Activated CD4-positive, CD25-positive, alpha-beta regulatory T cell treated with anti-CD3 and anti-CD28 coated beads, Interleukin-2, amount 50 U/mL, for 16 hours (primary cell): Measurements from ENCODE around the gene TMSB10.
"Not testable (repeated sequence)": the region's sequence is repeated elsewhere in the genome, so short reads cannot be mapped to it uniquely, and the experiment has no call there.

Experiments used
- DNase-seq: peaks from one replicate; pipeline ENCODE4 v3.0.0-alpha.2; 2020; ENCODE audit warnings: low read depth, low spot score

Gene TMSB10

DNA sequence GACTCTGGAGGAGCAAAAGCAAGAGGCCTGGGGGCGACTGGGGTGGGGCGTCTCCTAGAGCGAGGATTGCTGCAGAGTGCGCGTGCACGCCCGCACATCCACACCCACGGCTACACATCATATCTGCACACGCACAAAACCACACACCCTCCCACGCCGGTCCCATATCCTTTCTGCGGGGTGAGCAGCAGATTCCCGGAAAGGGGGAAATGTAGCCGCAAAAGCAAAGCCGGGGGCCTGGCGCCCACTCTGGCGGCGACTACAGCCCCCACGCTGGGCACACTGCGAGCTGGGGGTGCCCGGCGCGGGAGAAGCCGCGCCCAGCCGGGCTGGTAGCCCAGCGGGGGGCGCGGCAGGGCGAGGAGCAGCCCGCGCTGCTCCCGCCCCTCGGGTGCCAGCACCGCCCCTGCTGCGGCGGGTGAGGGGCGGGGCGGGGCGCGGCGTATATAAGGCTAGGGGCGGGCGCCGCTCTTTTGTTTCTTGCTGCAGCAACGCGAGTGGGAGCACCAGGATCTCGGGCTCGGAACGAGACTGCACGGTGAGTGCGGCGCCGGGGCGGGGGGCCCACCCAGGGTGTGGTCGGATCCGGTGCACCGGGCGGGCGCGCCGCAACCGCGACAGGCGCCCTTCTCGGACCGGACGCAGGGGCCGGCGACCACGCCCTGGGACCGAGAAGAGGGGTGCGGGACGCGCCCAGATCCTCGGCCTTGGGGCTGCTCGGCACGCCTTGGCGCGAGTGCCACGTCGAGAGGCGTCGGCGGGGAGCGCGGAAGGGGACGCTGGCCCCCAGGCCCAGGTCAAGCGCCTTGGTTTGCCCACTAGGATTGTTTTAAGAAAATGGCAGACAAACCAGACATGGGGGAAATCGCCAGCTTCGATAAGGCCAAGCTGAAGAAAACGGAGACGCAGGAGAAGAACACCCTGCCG is at the start of gene TMSB10:
Gene TMSB10 (plus strand): TSS at position 476 of the 927 bp plus-strand sequence.
- DNase-seq, result peak; percentile 79

DNA sequence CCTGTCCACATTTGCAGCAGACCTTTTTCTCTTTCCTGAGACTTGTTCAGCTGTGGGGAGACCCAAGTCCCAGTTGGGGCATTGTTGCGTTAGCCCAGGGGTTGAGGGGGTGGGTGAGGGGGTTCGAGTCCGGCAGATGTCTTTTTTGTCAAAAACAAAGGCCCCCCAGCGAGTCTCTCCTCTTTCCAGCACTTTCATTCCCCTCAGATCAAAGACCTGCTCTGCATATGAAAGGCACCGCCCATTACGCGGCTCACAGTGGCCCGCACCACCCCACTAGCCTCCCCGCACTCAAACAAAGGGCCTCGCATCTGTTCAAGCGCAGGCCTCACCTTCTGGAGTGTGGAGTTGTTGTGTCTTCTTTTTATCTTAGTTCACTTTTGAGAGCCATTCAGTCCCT is 49.7 kb upstream of the TMSB10 start:
- no peak for DNase-seq

DNA sequence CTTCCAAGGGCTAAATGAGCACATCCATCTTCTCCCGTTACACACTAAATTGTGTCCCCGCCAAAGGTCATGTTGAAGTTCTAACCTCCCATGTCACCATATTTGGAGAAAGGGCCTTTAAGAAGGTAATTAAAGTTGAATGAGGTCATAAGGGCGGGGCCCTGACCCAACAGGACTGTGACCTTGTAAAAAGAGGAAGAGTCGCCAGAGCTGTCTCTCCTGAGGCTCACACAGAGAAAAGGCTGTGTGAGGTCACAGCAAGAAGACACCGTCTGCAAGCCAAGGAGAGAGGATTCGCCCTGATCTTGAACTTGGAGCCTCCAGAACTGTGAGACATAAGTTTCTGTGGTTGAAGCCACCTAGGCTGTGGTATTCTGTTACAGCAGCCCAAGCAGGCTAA is 48.7 kb upstream of the TMSB10 start:
- no peak for DNase-seq

DNA sequence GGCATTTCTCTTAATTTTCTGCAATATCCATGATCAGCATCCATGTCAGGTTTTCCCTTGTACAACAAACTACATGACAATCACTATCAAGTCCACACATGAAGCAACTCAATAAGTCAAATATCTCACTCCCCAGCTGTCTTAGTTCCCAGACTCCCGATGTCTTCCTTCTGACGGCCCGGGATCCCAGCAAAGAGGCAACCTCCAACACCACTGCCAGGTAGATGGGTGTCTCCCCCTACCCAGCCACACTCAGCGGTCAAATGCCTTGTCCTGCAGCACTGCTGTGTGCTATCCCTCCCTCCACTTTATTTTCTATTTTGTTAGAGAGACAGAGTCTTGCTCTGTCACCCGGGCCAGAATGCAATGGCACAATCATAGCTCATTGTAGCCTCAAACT is 47.9 kb upstream of the TMSB10 start:
- DNase-seq, result no peak

DNA sequence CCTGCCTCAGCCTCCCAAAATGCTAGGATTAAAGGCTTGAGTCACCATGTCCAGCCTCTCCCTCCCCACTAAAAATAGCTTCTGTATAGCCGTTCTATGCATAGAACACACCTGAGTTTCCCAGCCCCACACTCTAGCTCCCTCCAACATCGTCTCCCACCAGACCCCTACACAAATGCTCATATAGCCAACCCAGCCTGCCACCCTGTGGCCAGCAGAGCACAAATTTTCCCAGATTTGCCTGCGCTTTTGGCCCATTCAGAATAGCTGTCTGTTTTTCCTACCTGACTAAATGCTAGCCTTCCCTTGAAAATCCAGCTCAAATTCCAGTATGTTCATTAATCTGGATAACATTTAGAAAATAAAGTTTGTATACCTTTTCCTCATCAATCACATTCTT is 47.3 kb upstream of the TMSB10 start:
- no peak for DNase-seq

DNA sequence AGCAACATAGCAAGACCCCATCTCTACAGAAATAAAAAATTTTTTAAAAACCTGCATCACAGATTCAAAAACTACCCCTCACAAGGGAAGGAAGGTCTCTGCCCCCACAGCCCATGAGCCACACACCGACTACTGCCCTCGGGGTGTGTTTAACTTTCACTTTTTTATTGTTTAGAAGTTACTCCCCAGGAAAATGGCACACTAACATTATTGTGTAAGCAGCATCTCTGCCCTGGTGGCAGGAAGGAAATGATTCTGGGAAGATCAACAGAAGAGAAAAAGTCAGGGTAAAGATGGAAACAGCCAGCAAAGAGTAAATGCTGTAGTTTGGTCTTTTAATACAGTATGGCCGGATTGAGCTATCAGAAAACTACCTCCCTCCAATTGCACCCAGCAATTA is 46.5 kb upstream of the TMSB10 start:
- no peak for DNase-seq

DNA sequence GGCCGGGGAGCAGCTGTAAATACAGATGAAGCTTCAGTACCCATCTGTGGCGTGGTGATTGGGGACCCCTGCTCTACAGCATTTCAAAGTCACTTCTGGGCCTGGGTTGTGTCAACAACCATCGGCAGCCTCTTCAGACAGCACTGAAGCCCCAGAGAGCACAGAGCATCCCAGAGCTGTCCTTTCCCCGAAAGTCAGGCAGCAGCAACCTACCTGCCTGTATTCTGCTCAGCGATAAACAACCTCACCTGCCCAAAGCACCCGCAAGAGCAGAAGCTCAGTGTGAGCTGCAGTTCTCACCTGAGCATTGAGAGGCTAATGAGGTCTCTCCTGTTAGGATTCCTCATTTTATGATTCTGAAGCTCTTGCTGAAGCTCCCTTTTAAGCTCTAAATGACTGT is 43.9 kb upstream of the TMSB10 start:
- DNase-seq, result no peak

DNA sequence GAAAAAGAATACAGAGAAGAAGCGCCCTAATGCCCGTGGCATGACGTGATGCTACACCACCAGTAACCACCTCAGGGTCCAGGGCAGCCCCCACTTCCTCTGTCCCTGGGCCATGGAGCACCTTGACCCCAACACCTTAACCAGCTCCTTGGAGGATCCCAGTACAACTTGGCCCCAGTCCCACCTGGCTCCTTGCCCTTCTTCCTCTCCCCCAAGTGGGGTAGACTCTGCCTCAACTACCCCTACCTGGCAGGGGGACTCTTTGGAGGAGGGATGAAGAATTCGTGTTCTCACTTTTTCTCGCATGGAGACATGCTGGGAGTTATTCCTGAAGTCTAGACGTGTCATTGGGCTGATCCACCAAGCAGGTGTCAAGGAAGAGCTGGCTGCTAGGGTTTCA is 43.5 kb upstream of the TMSB10 start:
- DNase-seq, result no peak

DNA sequence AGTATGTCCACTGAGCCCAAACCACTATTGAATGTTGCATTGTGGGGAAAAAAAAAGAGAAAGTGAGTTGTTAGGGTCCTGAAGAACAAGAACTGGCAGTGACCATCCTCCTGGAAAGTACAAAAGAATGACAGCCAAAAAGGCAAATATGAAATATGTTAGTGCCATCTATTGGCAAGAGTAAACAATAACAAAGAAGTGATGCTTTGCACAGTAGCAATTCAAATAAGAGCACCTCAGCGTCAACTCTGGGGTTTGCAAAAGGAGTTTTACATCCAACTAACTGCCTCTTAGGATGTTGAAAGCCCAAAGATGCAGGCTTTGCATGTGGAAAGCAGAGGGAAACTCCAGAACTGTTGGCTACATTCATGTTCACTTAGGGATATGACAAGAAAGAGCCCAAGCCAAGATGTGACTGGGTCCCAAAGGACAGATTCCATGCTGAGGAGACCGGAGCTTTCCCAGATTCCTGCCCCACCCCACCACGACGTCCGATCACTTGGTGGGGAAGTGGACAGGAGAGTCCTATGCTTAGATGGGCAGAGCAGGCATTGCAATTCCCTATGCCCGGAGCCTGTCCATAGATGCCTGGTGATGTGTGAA is 40.2 kb upstream of the TMSB10 start:
- DNase-seq, result no peak

DNA sequence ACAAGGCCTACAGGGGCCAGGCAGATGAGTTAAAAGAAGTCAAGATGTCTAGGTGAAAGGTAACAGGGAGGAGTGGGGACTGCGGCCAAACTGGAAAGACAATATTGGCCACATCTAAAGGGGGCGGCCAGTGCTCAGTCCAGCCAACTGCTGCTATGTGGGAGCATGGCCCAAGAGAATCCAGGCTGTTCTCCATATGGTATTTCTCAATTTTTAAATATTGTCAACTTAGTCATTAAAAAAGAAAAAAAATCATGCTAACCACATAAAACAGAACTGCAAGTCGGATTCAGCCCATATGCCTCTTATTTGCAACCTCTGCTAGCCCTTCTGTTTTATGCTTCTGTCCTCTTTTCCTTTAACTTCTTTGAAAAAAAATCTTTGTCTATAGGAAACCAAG is 39.3 kb upstream of the TMSB10 start:
- DNase-seq, result no peak

DNA sequence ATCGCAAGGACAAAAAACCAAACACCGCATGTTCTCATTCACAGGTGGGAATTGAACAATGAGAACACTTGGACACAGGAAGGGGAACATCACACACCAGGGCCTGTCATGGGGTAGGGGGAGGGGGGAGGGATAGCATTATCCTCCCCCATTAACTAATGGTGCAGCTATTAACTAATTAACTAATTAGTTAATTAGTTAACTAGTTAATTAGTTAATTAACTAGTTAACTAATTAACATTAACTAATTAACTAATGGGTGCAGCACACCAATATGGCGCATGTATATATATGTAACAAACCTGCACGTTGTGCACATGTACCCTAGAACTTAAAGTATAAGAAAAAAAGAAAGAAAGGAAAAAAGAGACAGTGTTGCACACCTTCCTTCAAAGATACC is 37.1 kb upstream of the TMSB10 start:
- DNase-seq, result not testable (repeated sequence)

DNA sequence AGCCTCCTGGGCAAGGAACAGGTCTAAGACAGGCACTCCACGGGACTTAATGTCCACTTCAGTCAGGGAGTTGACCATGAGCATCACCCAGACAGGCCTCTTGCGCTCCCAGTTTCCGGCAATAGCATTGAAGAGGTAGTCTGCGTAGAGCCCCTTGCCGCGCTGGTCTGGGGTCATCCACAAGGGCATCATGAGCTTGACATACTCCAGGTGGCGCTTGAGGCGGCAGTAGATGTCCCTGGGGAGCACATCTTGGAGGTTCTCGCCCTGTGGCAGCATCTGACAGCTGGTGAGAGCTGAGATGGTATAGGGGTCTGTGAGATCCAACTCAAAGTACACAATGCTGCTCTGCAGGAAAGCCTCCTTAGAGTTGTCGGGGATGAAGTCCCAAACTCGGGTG is 35.1 kb upstream of the TMSB10 start:
- no peak for DNase-seq

DNA sequence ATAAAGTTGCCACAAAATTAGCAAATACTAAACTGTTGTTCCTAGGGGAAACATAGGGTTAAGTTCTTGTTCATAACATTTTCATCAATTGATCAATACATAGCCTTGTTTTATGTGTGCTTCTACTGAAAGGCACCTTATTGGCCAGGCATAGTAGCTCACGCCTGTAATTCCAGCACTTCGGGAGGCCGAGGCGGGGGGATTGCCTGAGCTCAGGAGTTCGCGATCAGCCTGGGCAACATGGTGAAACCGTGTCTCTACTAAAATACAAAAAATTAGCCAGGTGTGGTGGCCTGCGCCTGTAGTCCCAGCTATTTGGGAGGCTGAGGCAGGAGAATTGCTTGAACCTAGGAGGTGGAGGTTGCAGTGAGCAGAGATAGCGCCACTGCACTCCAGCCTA is 32.8 kb upstream of the TMSB10 start:
- DNase-seq, result not testable (repeated sequence)

DNA sequence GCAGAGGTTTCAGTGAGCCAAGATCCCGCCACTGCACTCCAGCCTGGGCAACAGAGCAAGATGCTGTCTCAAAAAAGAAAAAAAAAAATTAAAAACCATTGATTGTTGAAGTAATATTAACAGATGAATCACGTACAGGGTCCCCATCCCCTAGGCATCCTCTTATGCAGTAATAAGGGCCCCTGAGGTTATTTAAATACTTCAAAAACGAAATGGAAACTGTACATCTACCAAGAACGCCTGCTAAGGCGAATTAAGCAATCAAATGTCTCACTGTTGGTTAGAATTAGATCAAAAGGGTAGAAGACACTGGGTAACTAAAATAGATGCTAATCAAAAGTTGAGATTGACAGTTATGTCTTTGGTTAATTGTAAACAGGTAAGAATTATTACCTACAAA is 32.1 kb upstream of the TMSB10 start:
- DNase-seq, result no peak

DNA sequence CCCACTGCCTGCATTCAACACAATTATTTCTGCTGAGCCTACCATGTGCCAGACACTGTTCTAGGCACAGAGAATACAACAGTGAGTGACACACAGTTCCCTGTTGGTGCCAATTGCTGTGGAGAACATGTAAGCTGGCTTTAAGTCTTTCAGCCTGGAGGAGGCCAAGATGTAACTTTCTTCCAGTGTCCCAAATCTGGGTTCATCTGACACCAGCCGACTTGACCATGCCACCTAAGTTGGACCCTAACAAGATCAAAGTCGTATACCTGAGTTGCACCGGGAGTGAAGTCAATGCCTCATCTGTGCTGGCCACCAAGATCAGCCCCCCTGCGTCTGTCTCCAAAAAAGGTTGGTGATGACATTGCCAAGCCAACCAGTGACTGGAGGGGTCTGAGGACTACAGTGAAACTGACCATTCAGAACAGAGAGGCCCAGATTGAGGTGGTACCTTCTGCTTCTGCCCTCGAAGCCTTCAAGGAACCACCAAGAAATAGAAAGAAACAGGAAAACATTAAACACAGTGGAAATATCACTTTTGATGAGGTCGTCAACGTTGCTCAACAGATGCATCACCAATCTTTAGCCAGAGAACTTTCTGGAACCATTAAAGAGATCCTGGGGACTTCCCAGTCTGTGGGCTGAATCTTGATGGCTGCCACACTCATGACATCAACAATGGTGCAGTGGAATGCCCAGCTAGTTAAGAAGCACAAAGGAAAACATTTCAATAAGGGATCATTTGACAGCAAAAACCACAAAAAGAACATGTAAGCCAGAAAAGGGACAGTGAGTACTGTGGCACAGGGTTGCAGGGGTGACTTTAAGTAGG is 30.9 kb upstream of the TMSB10 start:
- no peak for DNase-seq

DNA sequence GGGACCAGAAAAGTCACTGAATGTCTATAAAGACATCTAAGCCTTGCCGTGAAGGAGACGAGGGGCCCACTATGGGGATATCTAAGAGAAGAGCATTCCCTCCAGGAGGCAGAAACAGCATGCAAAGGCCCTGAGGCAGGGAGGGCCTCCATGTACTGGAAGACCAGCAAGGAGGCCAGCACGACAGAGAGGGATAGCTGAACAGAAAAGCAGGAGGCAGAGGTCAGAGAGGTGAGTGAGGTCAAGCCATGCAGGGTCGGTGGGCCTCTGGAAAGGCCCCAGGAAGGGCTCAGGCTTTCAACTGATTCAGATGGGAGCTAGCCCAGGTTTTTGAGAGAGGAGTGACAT is 30.3 kb upstream of the TMSB10 start:
- DNase-seq, result no peak

DNA sequence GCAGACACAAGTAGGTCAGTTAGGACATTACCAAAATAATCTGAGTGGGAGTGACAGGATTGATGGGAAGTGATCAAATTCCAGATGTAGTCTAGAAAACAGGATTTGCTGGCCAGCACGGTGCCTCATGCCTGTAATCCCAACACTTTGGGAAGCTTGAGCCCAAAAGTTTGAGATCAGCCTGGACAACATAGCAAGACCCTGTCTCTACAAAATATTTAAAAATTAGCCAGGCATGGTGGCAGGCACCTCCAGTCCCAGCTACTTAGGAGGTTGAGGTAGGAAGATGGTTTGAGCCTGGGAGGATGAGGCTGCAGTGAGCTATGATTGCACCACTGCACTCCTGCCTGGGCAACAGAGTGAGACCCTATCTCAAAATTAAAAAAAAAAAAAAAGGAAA is 29.8 kb upstream of the TMSB10 start:
- not testable (repeated sequence) for DNase-seq

DNA sequence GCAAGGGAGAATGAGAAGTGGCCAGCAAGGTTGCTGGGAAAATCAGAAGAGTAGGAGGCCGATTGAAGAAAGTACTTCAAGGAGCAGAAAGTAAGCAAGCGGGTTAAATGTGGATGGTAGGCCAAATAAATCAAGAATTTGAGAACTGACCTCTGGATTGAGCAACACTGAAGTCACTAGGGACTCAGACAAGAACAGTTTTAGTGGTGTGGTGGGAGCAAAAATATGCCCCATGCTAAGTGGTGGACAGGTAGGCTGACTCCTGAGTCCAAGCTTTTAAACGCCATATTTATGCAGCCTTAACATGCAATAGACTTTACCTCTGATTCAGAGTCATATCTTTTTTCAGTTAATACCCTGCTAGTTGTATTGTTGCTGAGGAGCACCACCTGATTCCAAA is 29.1 kb upstream of the TMSB10 start:
- DNase-seq, result no peak

DNA sequence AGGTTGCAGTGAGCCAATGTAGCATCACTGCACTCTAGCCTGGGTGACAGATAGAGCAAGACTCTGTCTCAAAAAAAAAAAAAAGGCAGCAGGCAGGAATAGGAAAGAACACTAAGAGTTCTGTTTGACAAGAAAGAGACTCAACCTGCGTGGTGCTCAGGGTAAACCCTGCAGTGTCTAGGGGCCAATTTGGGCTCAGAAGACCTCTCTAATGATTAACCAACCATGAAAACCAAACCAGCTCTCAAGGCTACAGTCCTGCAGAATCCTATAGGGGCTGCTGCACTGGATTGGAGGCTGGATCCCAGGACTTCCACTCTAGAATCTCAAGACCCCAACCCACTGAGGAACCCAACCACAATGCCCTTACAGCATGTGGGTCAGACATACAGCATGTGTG is 27.0 kb upstream of the TMSB10 start:
- DNase-seq, result no peak

DNA sequence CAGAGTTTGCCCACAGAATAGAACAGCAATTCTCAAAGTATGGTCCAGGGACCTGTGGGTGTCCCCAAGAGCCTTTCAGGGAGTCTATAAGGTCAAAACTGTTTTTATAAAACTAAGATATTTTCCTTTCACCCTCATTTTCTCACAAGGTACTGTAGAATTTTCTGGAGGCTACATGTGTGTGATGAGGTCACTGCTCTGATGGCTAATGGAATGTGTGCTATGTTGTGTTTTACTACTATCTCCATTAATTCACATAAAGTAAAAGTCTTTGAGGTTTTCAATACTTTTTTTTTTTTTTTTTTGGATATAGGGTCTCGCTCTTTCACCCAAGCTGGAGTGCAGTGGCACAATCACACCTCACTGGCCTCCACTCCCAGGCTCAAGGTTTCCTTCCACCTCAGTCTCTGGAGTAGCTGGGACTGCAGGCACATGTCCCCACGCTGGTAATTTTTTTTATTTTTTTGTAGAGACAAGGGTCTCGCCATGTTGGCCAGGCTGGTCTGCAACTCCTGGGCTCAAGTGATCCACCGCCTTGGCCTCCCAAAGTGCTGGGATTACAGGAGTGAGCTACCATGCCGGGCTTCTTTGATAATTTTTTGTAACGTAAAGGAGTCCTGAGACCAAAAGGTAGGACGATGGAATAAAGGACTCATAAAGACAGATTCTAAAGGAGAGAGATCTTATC is 26.4 kb upstream of the TMSB10 start:
- no peak for DNase-seq

DNA sequence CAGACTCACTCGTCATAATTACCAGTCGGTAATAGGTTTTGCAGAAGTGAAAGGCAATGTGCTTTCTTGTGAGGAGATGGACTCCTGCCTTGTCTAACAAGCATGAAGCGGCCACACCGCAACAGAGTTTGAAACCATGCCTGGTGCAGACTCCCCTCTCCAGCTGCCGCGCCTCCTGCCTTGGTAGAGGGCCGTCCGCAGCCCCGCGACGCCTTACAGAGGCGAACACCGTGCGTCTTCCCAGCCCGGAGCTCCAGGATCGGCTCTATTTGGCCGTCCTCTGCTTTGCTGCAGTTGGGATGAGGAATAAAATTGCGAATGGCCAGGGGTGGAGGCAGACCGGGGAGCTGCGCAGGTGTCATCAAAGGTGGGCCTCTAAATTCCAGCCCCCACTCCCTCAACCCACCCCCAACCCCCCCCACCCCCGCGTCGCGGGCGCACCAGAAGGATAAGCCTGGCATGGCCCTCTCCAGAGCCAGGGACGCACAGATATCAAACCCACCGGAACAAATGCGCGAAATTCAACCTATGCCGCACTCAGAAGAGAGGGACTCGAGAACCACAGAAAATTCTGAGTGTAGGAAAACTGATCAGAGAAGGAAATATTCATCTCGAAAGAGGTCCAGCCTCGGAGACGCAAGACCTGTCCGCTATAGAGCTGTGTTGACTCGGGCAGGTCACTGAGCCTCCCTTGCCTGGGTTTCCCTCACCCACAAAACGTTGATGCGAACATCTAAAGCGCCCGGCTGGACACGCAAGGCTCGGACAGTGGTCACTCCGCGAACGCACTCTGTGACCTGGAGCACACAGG is 25.7 kb upstream of the TMSB10 start:
- no peak for DNase-seq
